Esophagus muscularis mucosa (tissue), 4 donors: ENCODE results near the gene PROP1. TPM values are rescaled to one million over a fixed set of nuclear protein-coding genes. Genes with fewer than 3 reads are reported as not detected.
"Not testable (repeated sequence)": the region's sequence is repeated elsewhere in the genome, so short reads cannot be mapped to it uniquely, and the experiment has no call there.

Experiments
- DNase-seq: peaks from one replicate; pipeline ENCODE4 v3.0.0-alpha.2; 2017; ENCODE audit errors: extremely low spot score
- H3K27ac ChIP-seq, 4 donors: fragments of 200-600 bp; sonication (generic); replicated peaks in 1 of 4; 1 replicate in 3 of 4; 2 replicates in 1 of 4; pipeline ENCODE4 v1.5.1; 2016 to 2019; ENCODE audit warnings: mild to moderate bottlenecking in 1 of 4
- H3K27me3 ChIP-seq, 4 donors: fragments of 200-600 bp; sonication (generic); one replicate each; pipeline versions ENCODE4 v1.5.1 to v1.6.0; 2016 to 2019
- H3K36me3 ChIP-seq, 4 donors: fragments of 200-600 bp; sonication (generic); one replicate each; pipeline ENCODE4 v1.5.1; 2016 to 2019
- H3K4me1 ChIP-seq, 4 donors: fragments of 200-600 bp; sonication (generic); one replicate each; pipeline ENCODE4 v1.5.1; 2016 to 2019
- H3K4me3 ChIP-seq, 4 donors: fragments of 200-600 bp; sonication (generic); 1 replicate in 2 of 4; 2 replicates in 2 of 4; pipeline ENCODE4 v1.5.1; 2016 to 2019; ENCODE audit warnings: mild to moderate bottlenecking in 4 of 4, moderate library complexity in 1 of 4
- H3K9me3 ChIP-seq, 4 donors: fragments of 200-600 bp; sonication (generic); 1 replicate in 3 of 4; 2 replicates in 1 of 4; pipeline ENCODE4 v1.5.1; 2016 to 2019
- CTCF ChIP-seq, 3 experiments: fragments of 200-600 bp in 2 of 3; fragments of 450-650 bp in 1 of 3; sonication (generic) in 2 of 3; IDR thresholded peaks; one replicate each; pipeline ENCODE4 v1.5.1; 2017 to 2019; ENCODE audit warnings: antibody characterized with exemption in 3 of 3, mild to moderate bottlenecking in 2 of 3, moderate library complexity in 1 of 3
- EP300 ChIP-seq: sonication (generic); formaldehyde crosslinking; IDR thresholded peaks from one replicate; pipeline ENCODE4 v1.6.1; 2017; ENCODE audit warnings: antibody characterized with exemption
- POLR2A ChIP-seq: fragments of 450-650 bp; IDR thresholded peaks from one replicate; pipeline ENCODE4 v1.6.1; 2017; ENCODE audit warnings: antibody characterized with exemption, moderate library complexity, mild to moderate bottlenecking, low read depth
- POLR2AphosphoS5 ChIP-seq, 2 donors: sonication (generic); formaldehyde crosslinking; IDR thresholded peaks; one replicate each; pipeline ENCODE4 v1.6.1; 2017; ENCODE audit warnings: antibody characterized with exemption in 2 of 2
- WGBS: methylation state at CpG from one replicate; pipeline ENCODE4 v1.1.5; 2018; 5-methylcytosine and 5-hydroxymethylcytosine counted together
- intact Hi-C: fragments of 100-400 bp; cut with DNase I; formaldehyde crosslinking; loops from one replicate; pipeline ENCODE4 v1.15.1; 2023
- total RNA-seq, 4 donors: library from RNA; depleted of rRNA; stranded (reverse); fragments of >200 nt; gene quantifications; one replicate each; pipeline versions ENCODE4 v1.1.0 to v1.2.1, GENCODE V29; 2016

Gene PROP1
- total RNA-seq, 4 donors from 2014 or later, result not detected

- no peak overlapping the region for H3K27ac ChIP-seq
- intact Hi-C loops, result no loop called here
- TF ChIP-seq EP300, result no peak
- no peak for TF ChIP-seq POLR2AphosphoS5 (IDR thresholded peaks at IDR 0.05)
- no peak for TF ChIP-seq POLR2A
- H3K4me3 ChIP-seq, result no peak overlapping the region
- no peaks in the 10 kb centered on the region for H3K9me3 ChIP-seq
- WGBS, result 92% methylated on average over 14 of the region's 14 CpGs
- no peak for DNase-seq
- H3K27me3 ChIP-seq, result peaks cover 0 to 7% (median 0%) of the 10 kb centered on the region in 4 donors
- no peaks in the 10 kb centered on the region for H3K4me1 ChIP-seq
- no peaks in the 10 kb centered on the region for H3K36me3 ChIP-seq
These were observed 32.1 kb downstream of the PROP1 start for GRCh38 chr5:177963966-177964365.

GRCh38 chr5:177959315-177959714 is 36.7 kb downstream of the PROP1 start:
- DNase-seq, result no peak
- intact Hi-C loops, result no loop called here
- no peaks in the 10 kb centered on the region for H3K27me3 ChIP-seq
- no peak overlapping the region for H3K4me3 ChIP-seq
- no peaks in the 10 kb centered on the region for H3K4me1 ChIP-seq
- H3K27ac ChIP-seq, result no peak overlapping the region
- H3K9me3 ChIP-seq, result no peaks in the 10 kb centered on the region
- WGBS, result 88% methylated on average over 9 of the region's 9 CpGs
- no peaks in the 10 kb centered on the region for H3K36me3 ChIP-seq
- TF ChIP-seq POLR2AphosphoS5 (IDR thresholded peaks at IDR 0.05) (no peak), CTCF (IDR thresholded peaks at IDR 0.05) (no peak), POLR2A (no peak), EP300 (no peak)

GRCh38 chr5:177958696-177959095 is 37.3 kb downstream of the PROP1 start:
- intact Hi-C loops, result no loop called here
- WGBS, result 62% methylated on average over 16 of the region's 17 CpGs

GRCh38 chr5:177957241-177957640 is 38.8 kb downstream of the PROP1 start:
- TF ChIP-seq CTCF (IDR thresholded peaks at IDR 0.05) (no peak), POLR2AphosphoS5 (IDR thresholded peaks at IDR 0.05) (no peak), EP300 (no peak), POLR2A (no peak)
- 90% methylated on average over 7 of the region's 7 CpGs for WGBS
- Histone ChIP-seq H3K36me3 (no peaks in the 10 kb centered on the region), H3K27ac (no peak overlapping the region), H3K4me1 (no peaks in the 10 kb centered on the region), H3K4me3 (no peak overlapping the region), H3K27me3 (no peaks in the 10 kb centered on the region), H3K9me3 (no peaks in the 10 kb centered on the region)
- intact Hi-C loops, result no loop called here
- DNase-seq, result no peak

More at GRCh38 chr5:177958696-177959095, 37.3 kb downstream of the PROP1 start:
- no peak for TF ChIP-seq POLR2A
- no peak for TF ChIP-seq POLR2AphosphoS5 (IDR thresholded peaks at IDR 0.05)
- TF ChIP-seq CTCF (IDR thresholded peaks at IDR 0.05), result no peak
- TF ChIP-seq EP300, result no peak
- Histone ChIP-seq H3K9me3 (no peaks in the 10 kb centered on the region), H3K4me3 (no peak overlapping the region), H3K4me1 (no peaks in the 10 kb centered on the region), H3K36me3 (no peaks in the 10 kb centered on the region), H3K27me3 (no peaks in the 10 kb centered on the region), H3K27ac (no peak overlapping the region)
- DNase-seq, result no peak

GRCh38 chr5:177953101-177953500 is 42.9 kb downstream of the PROP1 start:
- 74% methylated on average over 9 of the region's 11 CpGs for WGBS
- H3K4me1 ChIP-seq, H3K9me3 ChIP-seq, H3K4me3 ChIP-seq, H3K36me3 ChIP-seq, DNase-seq, intact Hi-C loops, H3K27me3 ChIP-seq, H3K27ac ChIP-seq: not testable (repeated sequence)

- H3K4me1 ChIP-seq, H3K9me3 ChIP-seq, H3K27ac ChIP-seq, H3K4me3 ChIP-seq, H3K36me3 ChIP-seq, intact Hi-C loops, H3K27me3 ChIP-seq, DNase-seq: not testable (repeated sequence)
- 85% methylated on average over 4 of the region's 10 CpGs for WGBS
These were observed 46.4 kb downstream of the PROP1 start for GRCh38 chr5:177949656-177950055.

GRCh38 chr5:177949065-177949464 is 47.0 kb downstream of the PROP1 start:
- DNase-seq, H3K4me3 ChIP-seq, H3K27me3 ChIP-seq, H3K9me3 ChIP-seq, H3K27ac ChIP-seq, H3K4me1 ChIP-seq, H3K36me3 ChIP-seq, intact Hi-C loops: not testable (repeated sequence)
- WGBS, result no CpG with 5 or more reads among the region's 17 CpGs

- H3K9me3 ChIP-seq, intact Hi-C loops, H3K4me1 ChIP-seq, H3K4me3 ChIP-seq, H3K27ac ChIP-seq, H3K36me3 ChIP-seq, DNase-seq: not testable (repeated sequence)
- WGBS, result 53% methylated on average over 8 of the region's 10 CpGs
- H3K27me3 ChIP-seq, result peaks cover 0 to 13% (median 0%) of the 10 kb centered on the region in 4 donors
These were observed 48.1 kb downstream of the PROP1 start for GRCh38 chr5:177947912-177948311.

- intact Hi-C loops, DNase-seq, H3K4me3 ChIP-seq, H3K27ac ChIP-seq, H3K4me1 ChIP-seq, H3K9me3 ChIP-seq, H3K36me3 ChIP-seq: not testable (repeated sequence)
- peaks cover 0 to 13% (median 0%) of the 10 kb centered on the region in 4 donors for H3K27me3 ChIP-seq
- 80% methylated on average over 4 of the region's 12 CpGs for WGBS
These were observed 50.3 kb downstream of the PROP1 start for GRCh38 chr5:177945601-177946283.
